A549 (cell line): ENCODE data around the gene SYK. TPM values are rescaled to one million over a fixed set of nuclear protein-coding genes. Genes with fewer than 3 reads are reported as not detected.

ENCODE experiments used
- ATAC-seq, 2 experiments: fragments of 200-7000 bp in 1 of 2; fragments of >200 bp in 1 of 2; cut with Nextera tagmentation in 1 of 2; cut with Tn5 transposase in 1 of 2; 3 replicates each; pipeline versions ENCODE4 v1.8.0 to v1.9.1; 2018 to 2020; ENCODE audit warnings: mild to moderate bottlenecking in 1 of 2, moderate library complexity in 1 of 2
- CTCF ChIA-PET: fragments of 300-600 bp; sonication (Branson Sonifier 250); formaldehyde crosslinking; extraction: SDS; loops from one replicate; lab custom pipeline; 2021; ENCODE audit warnings: antibody characterized with exemption, inconsistent platforms; lab: Yijun Ruan, JAX
- POLR2A ChIA-PET: fragments of 350-600 bp; formaldehyde crosslinking; extraction: SDS; loops from one replicate; lab custom pipeline; 2021; ENCODE audit warnings: antibody characterized with exemption, inconsistent platforms; lab: Yijun Ruan, JAX
- DNase-seq, 2 experiments: peaks; one replicate each; pipeline versions ENCODE4 v3.0.0 to v3.0.0-alpha.2; 2011 to 2016; ENCODE audit warnings: low read depth in 1 of 2, low spot score in 1 of 2
- FAIRE-seq: peaks from 2 replicates; lab custom pipeline; 2011; peaks lifted over from hg19 to GRCh38; lab: Jason Lieb, UNC
- H3K27ac ChIP-seq, 2 experiments: fragments of >200 bp; sonication (Bioruptor Twin); formaldehyde crosslinking; 3 replicates each; pipeline ENCODE4 v1.5.1; 2016 to 2017
- H3K4me1 ChIP-seq: fragments of >200 bp; sonication (Bioruptor Twin); formaldehyde crosslinking; 3 replicates; pipeline ENCODE4 v1.6.1; 2016
- H3K4me2 ChIP-seq: fragments of >200 bp; sonication (Bioruptor Twin); formaldehyde crosslinking; 3 replicates; pipeline ENCODE4 v1.6.1; 2016
- H3K4me3 ChIP-seq: fragments of >200 bp; sonication (Bioruptor Twin); formaldehyde crosslinking; 3 replicates; pipeline ENCODE4 v1.5.1; 2016
- H3K9me3 ChIP-seq: fragments of >200 bp; sonication (Bioruptor Twin); formaldehyde crosslinking; 3 replicates; pipeline ENCODE4 v1.6.1; 2016
- ATOH8 ChIP-seq: fragments of 250-450 bp; sonication (Bioruptor Pico); IDR thresholded peaks from 2 replicates; pipeline ENCODE4 v1.5.0; 2020; ENCODE audit warnings: low read depth, mild to moderate bottlenecking, moderate library complexity
- BCL3 ChIP-seq: fragments of >200 bp; sonication (Bioruptor Twin); formaldehyde crosslinking; IDR thresholded peaks from 3 replicates; pipeline ENCODE4 v1.6.1; 2016
- E2F6 ChIP-seq: IDR thresholded peaks from 2 replicates; pipeline ENCODE4 v1.6.1; 2012; ENCODE audit warnings: low read depth, borderline replicate concordance
- ELK1 ChIP-seq: fragments of 150-350 bp; IDR thresholded peaks from 2 replicates; pipeline ENCODE4 v1.6.1; 2014; ENCODE audit warnings: low read depth, mild to moderate bottlenecking, low read length
- EP300 ChIP-seq, 2 experiments: fragments of >200 bp; sonication (Bioruptor Twin); formaldehyde crosslinking; IDR thresholded peaks; 2 replicates in 1 of 2; 3 replicates in 1 of 2; pipeline ENCODE4 v1.6.1; 2016 to 2017
- ESRRA ChIP-seq: fragments of 150-350 bp; IDR thresholded peaks from 2 replicates; pipeline ENCODE4 v1.6.1; 2014; ENCODE audit warnings: mild to moderate bottlenecking, low read length, borderline replicate concordance
- FOXS1 ChIP-seq: fragments of 250-450 bp; sonication (Bioruptor Pico); IDR thresholded peaks from 2 replicates; pipeline ENCODE4 v1.5.0; 2020; ENCODE audit warnings: mild to moderate bottlenecking, moderate library complexity
- HES2 ChIP-seq: fragments of >200 bp; sonication (Bioruptor Twin); formaldehyde crosslinking; IDR thresholded peaks from 2 replicates; pipeline ENCODE4 v1.6.1; 2016
- JUN ChIP-seq, 2 experiments: fragments of >200 bp; sonication (Bioruptor Twin); formaldehyde crosslinking; IDR thresholded peaks; 2 replicates in 1 of 2; 3 replicates in 1 of 2; pipeline ENCODE4 v1.6.1; 2016 to 2017
- KDM1A ChIP-seq: fragments of 200-600 bp; sonication (generic); IDR thresholded peaks from 2 replicates; pipeline ENCODE4 v1.6.1; 2016; ENCODE audit warnings: low read depth, mild to moderate bottlenecking
- REST ChIP-seq: fragments of 200-600 bp; sonication (generic); IDR thresholded peaks from 2 replicates; pipeline ENCODE4 v1.6.1; 2016; ENCODE audit warnings: antibody characterized with exemption, mild to moderate bottlenecking, moderate library complexity
- SREBF2 ChIP-seq: fragments of 450-650 bp; IDR thresholded peaks from 2 replicates; pipeline ENCODE4 v1.6.1; 2014; ENCODE audit warnings: mild to moderate bottlenecking, moderate library complexity
- ZFP36 ChIP-seq: fragments of 450-650 bp; IDR thresholded peaks from 2 replicates; pipeline ENCODE4 v1.6.1; 2014; ENCODE audit warnings: borderline replicate concordance; ENCODE audit not compliant: partially characterized antibody
- WGBS: methylation state at CpG from one replicate; pipeline ENCODE4 v1.1.6; 2017; ENCODE audit errors: missing lambda C conversion rate; 5-methylcytosine and 5-hydroxymethylcytosine counted together
- polyA plus RNA-seq, 4 experiments: library from polyadenylated mRNA; depleted of rRNA in 3 of 4; stranded (reverse); fragments of >200 nt; fragmentation: RNase III in 1 of 4; extraction: RNeasy Plus Mini Kit Qiagen cat#74134 plus additional on column Dnase treatment in 1 of 4; gene quantifications; 2 replicates in 3 of 4; 3 replicates in 1 of 4; pipeline ENCODE4 v1.2.3, GENCODE V29; 2011 to 2017

SYK gene
- polyA plus RNA-seq, 2 of the 4 experiments (the other 2 are of a cell fraction), result 0.01 to 0.03 TPM

GRCh38 chr9:90767523-90768100 lies 34.0 kb upstream of the SYK start:
- 2% methylated on average over 1 of the region's 1 CpG for WGBS
- no peak overlapping the region for H3K4me2 ChIP-seq
- ATAC-seq (no peak), FAIRE-seq (no peak), DNase-seq (peak in 1 of 2 experiments; percentile 4)
- H3K27ac ChIP-seq, result no peak overlapping the region
- ChIA-PET POLR2A (no interaction called here), CTCF (interaction anchor here (1.0 to 1.9 kb wide), 3 partner anchors 99 to 625 kb away, joined by 3 to 5 read pairs (median 3); no protein-coding TSS in a partner anchor)
- no peak overlapping the region for H3K4me3 ChIP-seq
- H3K4me1 ChIP-seq, result no peaks in the 10 kb centered on the region
- TF ChIP-seq ATOH8 (CRISPR knock-in tag) (no peak), HES2 (no peak), SREBF2 (no peak), FOXS1 (CRISPR knock-in tag) (no peak), E2F6 (no peak), JUN (IDR thresholded peaks at IDR 0.05) (no peak), ZFP36 (peak; percentile 77), ELK1 (no peak)
- H3K9me3 ChIP-seq, result peaks cover 10% of the 10 kb centered on the region; the same call in 2 of the 3 replicates

- 44% methylated on average over 2 of the region's 2 CpGs for WGBS
- peaks cover 10% of the 10 kb centered on the region; the same call in 2 of the 3 replicates for H3K9me3 ChIP-seq
- H3K27ac ChIP-seq, result no peak overlapping the region
- ATAC-seq, result no peak
- CTCF ChIA-PET, result no interaction called here
- no peak for FAIRE-seq
- no peak for DNase-seq
- no peak overlapping the region for H3K4me3 ChIP-seq
- H3K4me2 ChIP-seq, result no peak overlapping the region
- no peak for TF ChIP-seq ZFP36
- no peak for TF ChIP-seq BCL3
- no peak for TF ChIP-seq KDM1A
- no peak for TF ChIP-seq ESRRA
- no peak for TF ChIP-seq REST
- TF ChIP-seq E2F6, result no peak
- TF ChIP-seq HES2, result no peak
- TF ChIP-seq EP300 (IDR thresholded peaks at IDR 0.05), result no peak
- POLR2A ChIA-PET, result interaction anchor here (0.5 kb wide), 1 partner anchor 1165 kb away, joined by 10 read pairs; the partner anchor contains the start of gene GADD45G
- H3K4me1 ChIP-seq, result no peaks in the 10 kb centered on the region
Observed at GRCh38 chr9:90770182-90770738, 31.4 kb upstream of the SYK start.
